Measurements from ENCODE around the gene ALDH5A1.

ALDH5A1 gene

GRCh38 chr6:24524805-24525204, 30.0 kb downstream of the ALDH5A1 start:
- no peak for DNase-seq (ENCODE audit: low read depth)

GRCh38 chr6:24529985-24530384, 35.2 kb downstream of the ALDH5A1 start:
- no peak for DNase-seq (ENCODE audit: low read depth)

- no peak for DNase-seq (ENCODE audit: low read depth)
Observed at GRCh38 chr6:24534329-24534728, 39.6 kb downstream of the ALDH5A1 start.

GRCh38 chr6:24535210-24535609, 40.4 kb downstream of the ALDH5A1 start:
- DNase-seq (ENCODE audit: low read depth) = no peak

- DNase-seq (ENCODE audit: low read depth) = no peak
Observed at GRCh38 chr6:24536466-24536865, 41.7 kb downstream of the ALDH5A1 start.

GRCh38 chr6:24537082-24537699, 42.4 kb downstream of the ALDH5A1 start:
- no peak for DNase-seq (ENCODE audit: low read depth)

GRCh38 chr6:24537771-24538385, 43.1 kb downstream of the ALDH5A1 start:
- DNase-seq (ENCODE audit: low read depth) = no peak

- no peak for DNase-seq (ENCODE audit: low read depth)
Observed at GRCh38 chr6:24539416-24539815, 44.6 kb downstream of the ALDH5A1 start.

- no peak for DNase-seq (ENCODE audit: low read depth)
Observed at GRCh38 chr6:24540197-24540596, 45.4 kb downstream of the ALDH5A1 start.

GRCh38 chr6:24543683-24544082, 48.9 kb downstream of the ALDH5A1 start:
- DNase-seq (ENCODE audit: low read depth) = no peak

GRCh38 chr6:24545183-24545582, 50.4 kb downstream of the ALDH5A1 start:
- no peak for DNase-seq (ENCODE audit: low read depth)

- no peak for DNase-seq (ENCODE audit: low read depth)
Observed at GRCh38 chr6:24545691-24546090, 50.9 kb downstream of the ALDH5A1 start.

GRCh38 chr6:24546439-24546838, 51.7 kb downstream of the ALDH5A1 start:
- DNase-seq (ENCODE audit: low read depth) = no peak

- no peak for DNase-seq (ENCODE audit: low read depth)
Observed at GRCh38 chr6:24547243-24547642, 52.5 kb downstream of the ALDH5A1 start.

GRCh38 chr6:24549158-24549557, 54.4 kb downstream of the ALDH5A1 start:
- DNase-seq (ENCODE audit: low read depth) = no peak

GRCh38 chr6:24549674-24550353, 55.0 kb downstream of the ALDH5A1 start:
- no peak for DNase-seq (ENCODE audit: low read depth)

- no peak for DNase-seq (ENCODE audit: low read depth)
Observed at GRCh38 chr6:24551139-24551538, 56.4 kb downstream of the ALDH5A1 start.

GRCh38 chr6:24554474-24554873, 59.7 kb downstream of the ALDH5A1 start:
- no peak for DNase-seq (ENCODE audit: low read depth)

- no peak for DNase-seq (ENCODE audit: low read depth)
Observed at GRCh38 chr6:24558516-24558915, 63.7 kb downstream of the ALDH5A1 start.

- DNase-seq (ENCODE audit: low read depth) = no peak
Observed at GRCh38 chr6:24564081-24564480, 69.3 kb downstream of the ALDH5A1 start.

- DNase-seq (ENCODE audit: low read depth) = no peak
Observed at GRCh38 chr6:24565196-24565595, 70.4 kb downstream of the ALDH5A1 start.

- DNase-seq (ENCODE audit: low read depth) = no peak
Observed at GRCh38 chr6:24566020-24566767, 71.4 kb downstream of the ALDH5A1 start.

GRCh38 chr6:24568683-24569082, 73.9 kb downstream of the ALDH5A1 start:
- DNase-seq (ENCODE audit: low read depth) = no peak
